HT1080 (cell line): ENCODE measurements around the gene BDNF. TPM values are rescaled to one million over a fixed set of nuclear protein-coding genes. Genes with fewer than 3 reads are reported as not detected.
A peak's percentile ranks its signal among the peaks of the same experiment; 100 is the strongest.
"Not testable (repeated sequence)": the region's sequence is repeated elsewhere in the genome, so short reads cannot be mapped to it uniquely, and the experiment has no call there.

Source experiments
- DNase-seq: peaks from one replicate; pipeline ENCODE4 v3.0.0-alpha.2; 2015; ENCODE audit warnings: low read depth
- polyA plus RNA-seq, 2 experiments: library from polyadenylated mRNA; depleted of rRNA; stranded (reverse); fragments of >200 nt; gene quantifications; 2 replicates each; pipeline ENCODE4 v1.2.3, GENCODE V29; 2015
- total RNA-seq: library from RNA; depleted of rRNA; stranded (reverse); fragments of >200 nt; shearing (Covaris generic); gene quantifications from 2 replicates; pipeline ENCODE4 v1.2.3, GENCODE V29; 2014; rRNA removed

The BDNF gene
- total RNA-seq: 11.9 and 12.5 TPM in 2 replicates
- 9.3 and 11.1 TPM in 2 replicates for polyA plus RNA-seq (2015; cell fraction: cytosol; rRNA removed)
- 7.6 and 8.6 TPM in 2 replicates for polyA plus RNA-seq (2015; cell fraction: nucleus; rRNA removed)

- DNase-seq: peak; percentile 52
Measured at GRCh38 chr11:27700351-27701301, at the start of gene BDNF. Gene BDNF, minus strand, starts transcription at chr11:27700455. Its CDS starts 41,891 bp downstream, at chr11:27658564.

GRCh38 chr11:27740362-27741013, 40.2 kb upstream of the BDNF start:
- DNase-seq: no peak

- no peak for DNase-seq
Measured at GRCh38 chr11:27735281-27735680, 35.0 kb upstream of the BDNF start.

- not testable (repeated sequence) for DNase-seq
Measured at GRCh38 chr11:27731803-27732202, 31.5 kb upstream of the BDNF start.

- no peak for DNase-seq
Measured at GRCh38 chr11:27726981-27727380, 26.7 kb upstream of the BDNF start.

GRCh38 chr11:27723687-27724086, 23.4 kb upstream of the BDNF start:
- no peak for DNase-seq

GRCh38 chr11:27722953-27723344, 22.7 kb upstream of the BDNF start:
- DNase-seq: no peak

GRCh38 chr11:27722117-27722952, 22.1 kb upstream of the BDNF start:
- DNase-seq: peak; percentile 32

- no peak for DNase-seq
Measured at GRCh38 chr11:27721264-27722116, 21.2 kb upstream of the BDNF start.

- peak; percentile 49 for DNase-seq
Measured at GRCh38 chr11:27720277-27720830, 20.1 kb upstream of the BDNF start.

- DNase-seq: no peak
Measured at GRCh38 chr11:27719546-27719925, 19.3 kb upstream of the BDNF start.

- DNase-seq: peak; percentile 42
Measured at GRCh38 chr11:27718863-27719545, 18.7 kb upstream of the BDNF start.

GRCh38 chr11:27718346-27718862, 18.1 kb upstream of the BDNF start:
- DNase-seq: peak; percentile 74

- DNase-seq: no peak
Measured at GRCh38 chr11:27717801-27718229, 17.6 kb upstream of the BDNF start.

- DNase-seq: peak; percentile 43
Measured at GRCh38 chr11:27717377-27717776, 17.1 kb upstream of the BDNF start.

GRCh38 chr11:27716835-27717234, 16.6 kb upstream of the BDNF start:
- no peak for DNase-seq

GRCh38 chr11:27716216-27716615, 16.0 kb upstream of the BDNF start:
- no peak for DNase-seq

GRCh38 chr11:27711725-27712124, 11.5 kb upstream of the BDNF start:
- no peak for DNase-seq

- no peak for DNase-seq
Measured at GRCh38 chr11:27710536-27710935, 10.3 kb upstream of the BDNF start.
